ENCODE results near the gene NRL.
A peak's percentile ranks its signal among the peaks of the same experiment; 100 is the strongest.

Gene NRL

DNA sequence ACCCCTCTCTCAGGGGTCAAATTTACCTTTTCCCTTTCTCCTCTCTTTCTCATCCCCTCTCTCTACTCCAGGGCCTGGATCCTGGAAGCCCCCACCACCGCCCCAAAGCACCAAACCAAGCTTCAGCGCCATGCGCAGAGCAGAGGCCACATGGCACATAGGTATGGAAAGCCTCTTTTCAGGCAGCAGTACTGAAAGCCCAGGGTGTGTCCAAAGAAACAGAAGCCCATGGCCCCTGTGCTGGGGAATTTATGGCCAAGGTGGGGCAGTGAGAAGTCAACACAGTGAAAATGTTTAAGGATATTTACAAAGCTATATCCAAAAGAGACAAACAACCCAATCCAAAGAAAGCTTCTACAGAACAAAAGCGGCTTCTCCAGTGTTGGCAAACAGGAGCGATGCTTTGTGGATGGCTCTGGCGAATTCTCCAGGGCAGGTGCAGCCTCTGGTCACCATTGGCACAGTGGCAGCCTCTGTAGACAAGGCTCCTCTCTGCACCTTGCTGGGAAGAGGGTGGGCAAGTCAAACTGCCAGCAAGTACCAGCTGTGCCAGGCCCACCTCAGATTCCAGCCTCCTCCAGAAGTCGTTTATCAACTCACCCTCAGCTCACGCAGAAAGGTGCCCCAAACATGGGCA lies 48.1 kb downstream of the NRL start:
- Histone ChIP-seq H3K36me3 (ENCODE audit: control insufficient read depth in 2 of 2, insufficient read depth in 2 of 2, low read length in 2 of 2) (no peaks in the 10 kb centered on the region), H3K27me3 (ENCODE audit: control insufficient read depth in 2 of 2, insufficient read depth in 2 of 2, low read length in 2 of 2) (no peaks in the 10 kb centered on the region), H3K9me3 (ENCODE audit: control insufficient read depth in 2 of 2, low read length in 2 of 2) (no peaks in the 10 kb centered on the region), H3K4me3 (ENCODE audit: low read length in 2 of 2) (peak overlapping the region in 1 of 2 donors; percentile 7), H3K27ac (ENCODE audit: low read depth in 2 of 2, low read length in 2 of 2) (peak overlapping the region; percentile 65 to 72), H3K4me1 (ENCODE audit: control insufficient read depth in 2 of 2, insufficient read depth in 2 of 2, low read length in 2 of 2) (peaks cover 18 to 20% of the 10 kb centered on the region in 2 donors), H3K9ac (ENCODE audit: low read depth in 1 of 2, low read length in 2 of 2) (peak overlapping the region in 1 of 2 donors; percentile 50)

DNA sequence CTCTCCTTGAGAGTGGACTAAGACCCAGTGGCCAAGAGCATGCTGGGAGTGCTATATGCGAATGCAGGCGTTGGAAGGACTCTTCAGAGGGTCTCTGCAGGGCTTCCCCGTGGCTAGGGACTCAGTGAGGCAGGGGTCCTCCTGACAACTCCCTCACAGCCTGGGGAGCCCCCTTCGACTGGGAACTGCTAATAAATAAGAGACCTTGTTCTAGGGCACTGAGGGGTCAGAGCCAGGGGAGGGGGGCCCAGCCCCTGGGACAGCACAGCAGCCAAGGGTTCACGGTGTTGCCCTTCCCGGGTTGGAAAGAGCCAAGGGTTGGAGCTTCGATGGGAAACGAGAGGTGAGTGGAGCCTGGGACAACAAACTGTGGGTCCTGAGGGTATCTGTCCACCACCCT lies 49.3 kb downstream of the NRL start:
- no peak overlapping the region for H3K27ac ChIP-seq (ENCODE audit: low read depth in 2 of 2, low read length in 2 of 2)
- H3K9me3 ChIP-seq (ENCODE audit: control insufficient read depth in 2 of 2, low read length in 2 of 2), result no peaks in the 10 kb centered on the region
- H3K4me1 ChIP-seq (ENCODE audit: control insufficient read depth in 2 of 2, insufficient read depth in 2 of 2, low read length in 2 of 2), result peaks cover 22 to 23% of the 10 kb centered on the region in 2 donors
- H3K36me3 ChIP-seq (ENCODE audit: control insufficient read depth in 2 of 2, insufficient read depth in 2 of 2, low read length in 2 of 2), result no peaks in the 10 kb centered on the region
- no peak overlapping the region for H3K4me3 ChIP-seq (ENCODE audit: low read length in 2 of 2)
- no peaks in the 10 kb centered on the region for H3K27me3 ChIP-seq (ENCODE audit: control insufficient read depth in 2 of 2, insufficient read depth in 2 of 2, low read length in 2 of 2)
- no peak overlapping the region for H3K9ac ChIP-seq (ENCODE audit: low read depth in 1 of 2, low read length in 2 of 2)

DNA sequence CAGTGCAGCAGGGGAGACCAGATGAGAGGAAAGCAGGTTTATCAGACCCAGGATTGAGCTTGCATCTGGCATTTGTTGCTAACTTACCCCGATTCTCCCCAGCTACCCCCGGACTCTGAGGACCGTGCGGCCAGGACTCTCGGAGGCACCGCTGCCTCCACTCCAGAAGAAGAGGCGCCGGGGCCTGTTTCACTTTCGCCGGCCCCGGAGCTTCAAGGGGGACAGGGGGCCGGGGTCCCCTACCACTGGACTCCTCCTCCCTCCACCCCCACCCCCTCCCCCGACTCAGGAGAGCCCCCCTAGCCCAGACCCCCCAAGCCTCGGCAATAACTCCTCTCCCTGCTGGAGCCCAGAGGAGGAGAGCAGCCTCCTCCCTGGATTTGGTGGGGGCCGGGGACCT lies 49.9 kb downstream of the NRL start:
- Histone ChIP-seq H3K4me1 (ENCODE audit: control insufficient read depth in 2 of 2, insufficient read depth in 2 of 2, low read length in 2 of 2) (peaks cover 22 to 23% of the 10 kb centered on the region in 2 donors), H3K4me3 (ENCODE audit: low read length in 2 of 2) (no peak overlapping the region)

DNA sequence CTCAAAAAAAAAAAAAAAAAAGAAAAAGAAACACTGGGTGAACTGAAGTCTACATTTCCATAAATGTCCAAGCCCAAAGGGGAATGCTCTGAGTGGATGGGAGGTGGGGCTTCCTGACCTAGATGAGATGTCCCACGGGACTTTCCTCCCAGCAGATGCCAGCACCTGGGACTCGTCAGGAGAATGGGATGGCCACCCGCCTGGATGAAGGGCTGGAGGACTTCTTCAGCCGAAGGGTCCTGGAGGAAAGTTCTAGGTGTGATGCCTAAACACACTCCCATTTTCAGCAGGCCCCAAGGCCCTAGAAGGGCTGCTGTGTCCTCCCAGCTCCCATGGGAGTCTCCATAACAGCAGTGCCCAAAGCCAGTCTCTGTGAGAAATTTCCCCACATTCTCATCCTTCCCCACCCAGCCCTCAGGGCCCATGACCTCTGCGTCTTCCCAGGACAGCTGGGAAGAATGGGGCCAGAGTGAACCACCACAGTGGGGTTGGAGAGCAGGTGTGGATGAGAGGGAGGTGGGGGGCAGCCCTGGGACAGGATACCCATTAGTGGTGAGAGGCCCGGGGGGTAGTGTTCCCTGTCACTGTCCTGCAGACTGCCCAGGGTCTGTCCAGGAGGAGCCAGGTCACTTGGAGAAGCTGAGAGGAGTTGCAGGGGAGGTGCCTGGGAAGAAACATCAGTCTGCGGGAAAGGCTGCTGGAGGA lies 50.5 kb downstream of the NRL start:
- Histone ChIP-seq H3K4me3 (ENCODE audit: low read length in 2 of 2) (no peak overlapping the region), H3K27ac (ENCODE audit: low read depth in 2 of 2, low read length in 2 of 2) (no peak overlapping the region), H3K9ac (ENCODE audit: low read depth in 1 of 2, low read length in 2 of 2) (no peak overlapping the region), H3K27me3 (ENCODE audit: control insufficient read depth in 2 of 2, insufficient read depth in 2 of 2, low read length in 2 of 2) (no peaks in the 10 kb centered on the region), H3K36me3 (ENCODE audit: control insufficient read depth in 2 of 2, insufficient read depth in 2 of 2, low read length in 2 of 2) (no peaks in the 10 kb centered on the region), H3K9me3 (ENCODE audit: control insufficient read depth in 2 of 2, low read length in 2 of 2) (no peaks in the 10 kb centered on the region), H3K4me1 (ENCODE audit: control insufficient read depth in 2 of 2, insufficient read depth in 2 of 2, low read length in 2 of 2) (peaks cover 22 to 23% of the 10 kb centered on the region in 2 donors)

More for the DNA sequence above, 49.9 kb downstream of the NRL start:
- Histone ChIP-seq H3K9ac (ENCODE audit: low read depth in 1 of 2, low read length in 2 of 2) (no peak overlapping the region), H3K9me3 (ENCODE audit: control insufficient read depth in 2 of 2, low read length in 2 of 2) (no peaks in the 10 kb centered on the region), H3K27me3 (ENCODE audit: control insufficient read depth in 2 of 2, insufficient read depth in 2 of 2, low read length in 2 of 2) (no peaks in the 10 kb centered on the region), H3K27ac (ENCODE audit: low read depth in 2 of 2, low read length in 2 of 2) (no peak overlapping the region), H3K36me3 (ENCODE audit: control insufficient read depth in 2 of 2, insufficient read depth in 2 of 2, low read length in 2 of 2) (no peaks in the 10 kb centered on the region)

DNA sequence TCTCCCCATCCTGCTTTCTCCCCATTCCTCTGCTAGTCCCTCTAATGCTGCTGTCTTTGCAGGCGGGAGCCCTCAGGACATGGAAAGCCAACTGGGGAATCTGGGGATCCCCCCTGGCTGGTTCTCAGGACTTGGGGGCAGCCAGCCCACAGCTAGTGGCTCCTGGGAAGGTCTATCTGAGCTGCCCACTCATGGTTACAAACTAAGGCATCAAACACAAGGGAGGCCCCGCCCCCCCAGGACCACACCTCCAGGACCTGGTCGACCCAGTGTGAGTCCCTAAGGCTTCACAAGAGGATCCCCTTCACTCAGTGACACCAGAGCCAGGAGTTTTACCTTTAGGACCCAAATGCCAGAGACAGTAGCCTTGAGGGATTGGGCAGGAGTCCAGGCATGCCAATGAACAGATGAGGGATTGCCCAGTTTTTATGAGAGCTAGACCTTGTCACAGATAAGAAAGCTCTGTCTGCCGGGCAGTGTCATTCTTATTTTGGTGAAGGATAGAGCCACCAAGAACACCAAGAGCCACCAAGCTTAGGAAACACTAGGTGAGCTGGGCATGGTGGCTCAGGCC lies 51.4 kb downstream of the NRL start:
- no peaks in the 10 kb centered on the region for H3K9me3 ChIP-seq (ENCODE audit: control insufficient read depth in 2 of 2, low read length in 2 of 2)
- H3K36me3 ChIP-seq (ENCODE audit: control insufficient read depth in 2 of 2, insufficient read depth in 2 of 2, low read length in 2 of 2), result no peaks in the 10 kb centered on the region
- no peak overlapping the region for H3K27ac ChIP-seq (ENCODE audit: low read depth in 2 of 2, low read length in 2 of 2)
- H3K4me3 ChIP-seq (ENCODE audit: low read length in 2 of 2), result no peak overlapping the region
- H3K9ac ChIP-seq (ENCODE audit: low read depth in 1 of 2, low read length in 2 of 2), result no peak overlapping the region
- H3K4me1 ChIP-seq (ENCODE audit: control insufficient read depth in 2 of 2, insufficient read depth in 2 of 2, low read length in 2 of 2), result peaks cover 22 to 23% of the 10 kb centered on the region in 2 donors
- H3K27me3 ChIP-seq (ENCODE audit: control insufficient read depth in 2 of 2, insufficient read depth in 2 of 2, low read length in 2 of 2), result no peaks in the 10 kb centered on the region

DNA sequence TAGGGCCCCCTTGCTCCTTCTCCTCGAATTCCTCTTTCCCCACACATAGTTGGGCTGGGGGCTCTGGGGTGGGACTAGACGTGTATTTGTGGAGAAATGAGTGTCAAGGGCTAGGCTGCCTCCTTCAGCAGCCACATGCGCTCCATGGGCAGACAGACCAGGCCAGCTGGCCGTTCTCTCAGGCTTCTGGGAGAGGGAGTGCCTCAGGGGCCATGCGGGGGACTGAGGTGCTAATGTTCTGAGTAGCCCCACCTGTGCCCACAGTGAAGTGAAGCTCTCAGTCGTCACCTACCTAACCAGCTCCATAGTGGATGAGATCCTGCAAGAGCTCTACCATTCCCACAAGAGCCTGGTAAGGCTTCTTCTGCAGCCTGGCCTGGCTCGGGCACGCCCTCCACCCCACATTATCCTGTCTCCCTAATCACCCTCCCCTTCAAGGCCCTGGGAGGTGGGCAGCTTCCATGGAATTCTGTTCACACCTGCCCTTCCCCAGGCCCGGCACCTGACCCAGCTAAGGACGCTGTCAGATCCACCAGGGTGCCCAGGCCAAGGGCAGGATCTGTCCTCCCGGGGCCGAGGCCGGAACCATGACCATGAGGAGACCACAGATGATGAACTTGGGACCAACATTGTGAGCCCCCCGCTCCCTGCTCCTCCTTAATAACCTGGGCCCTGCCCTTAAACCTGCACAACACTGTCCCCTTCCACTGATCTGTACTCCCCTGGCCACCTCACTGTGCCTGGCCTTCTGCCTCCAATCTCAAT lies 52.4 kb downstream of the NRL start:
- Histone ChIP-seq H3K4me1 (ENCODE audit: control insufficient read depth in 2 of 2, insufficient read depth in 2 of 2, low read length in 2 of 2) (peaks cover 18 to 19% of the 10 kb centered on the region in 2 donors), H3K9ac (ENCODE audit: low read depth in 1 of 2, low read length in 2 of 2) (no peak overlapping the region), H3K36me3 (ENCODE audit: control insufficient read depth in 2 of 2, insufficient read depth in 2 of 2, low read length in 2 of 2) (no peaks in the 10 kb centered on the region), H3K9me3 (ENCODE audit: control insufficient read depth in 2 of 2, low read length in 2 of 2) (no peaks in the 10 kb centered on the region), H3K27me3 (ENCODE audit: control insufficient read depth in 2 of 2, insufficient read depth in 2 of 2, low read length in 2 of 2) (no peaks in the 10 kb centered on the region), H3K27ac (ENCODE audit: low read depth in 2 of 2, low read length in 2 of 2) (no peak overlapping the region), H3K4me3 (ENCODE audit: low read length in 2 of 2) (no peak overlapping the region)

DNA sequence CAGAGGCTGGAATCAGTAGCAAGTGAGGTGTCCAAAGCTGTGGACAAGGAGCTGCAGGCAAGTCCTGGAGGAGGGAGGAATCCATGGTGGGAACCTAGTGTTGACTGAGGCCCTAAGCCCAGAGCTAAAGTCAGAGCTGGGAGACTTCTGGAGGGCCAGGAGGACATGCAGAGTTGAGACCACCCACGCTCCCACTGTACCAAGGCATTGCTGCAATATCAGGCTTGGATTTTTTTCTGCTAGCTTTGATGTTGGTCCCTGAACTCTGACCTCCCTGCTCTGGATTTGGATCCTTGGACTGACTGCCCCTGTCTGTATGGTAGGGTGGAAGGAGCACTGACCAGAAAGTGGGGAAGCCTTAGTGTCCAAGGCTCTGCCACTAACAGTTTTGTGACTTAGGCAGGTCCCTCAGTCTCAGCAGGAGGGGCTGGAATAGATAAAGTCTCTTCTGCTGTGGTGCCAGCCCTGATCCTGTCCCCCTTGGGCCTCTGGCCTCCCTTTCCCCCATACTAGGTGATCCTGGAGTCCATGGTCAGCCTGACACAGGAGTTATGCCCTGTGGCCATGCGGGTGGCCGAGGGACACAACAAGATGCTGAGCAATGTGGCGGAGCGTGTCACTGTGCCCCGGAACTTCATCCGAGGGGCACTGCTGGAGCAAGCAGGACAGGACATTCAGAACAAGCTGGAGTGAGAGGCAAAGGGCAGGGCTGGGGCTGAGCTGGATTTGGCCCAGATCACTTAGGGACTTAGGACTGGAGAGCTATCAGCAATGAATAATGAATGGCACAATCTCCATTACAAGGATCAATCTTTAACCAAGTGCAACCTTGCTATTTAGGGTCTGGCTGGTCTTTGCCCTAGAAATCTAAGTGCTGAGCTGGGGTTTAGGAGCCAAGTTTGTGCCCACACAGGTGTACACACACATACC lies 53.5 kb downstream of the NRL start:
- Histone ChIP-seq H3K9me3 (ENCODE audit: control insufficient read depth in 2 of 2, low read length in 2 of 2) (no peaks in the 10 kb centered on the region), H3K27me3 (ENCODE audit: control insufficient read depth in 2 of 2, insufficient read depth in 2 of 2, low read length in 2 of 2) (peaks cover 0 to under 1% of the 10 kb centered on the region in 2 donors), H3K36me3 (ENCODE audit: control insufficient read depth in 2 of 2, insufficient read depth in 2 of 2, low read length in 2 of 2) (no peaks in the 10 kb centered on the region), H3K9ac (ENCODE audit: low read depth in 1 of 2, low read length in 2 of 2) (no peak overlapping the region), H3K27ac (ENCODE audit: low read depth in 2 of 2, low read length in 2 of 2) (no peak overlapping the region), H3K4me3 (ENCODE audit: low read length in 2 of 2) (no peak overlapping the region), H3K4me1 (ENCODE audit: control insufficient read depth in 2 of 2, insufficient read depth in 2 of 2, low read length in 2 of 2) (peaks cover 8% of the 10 kb centered on the region in 2 donors)

DNA sequence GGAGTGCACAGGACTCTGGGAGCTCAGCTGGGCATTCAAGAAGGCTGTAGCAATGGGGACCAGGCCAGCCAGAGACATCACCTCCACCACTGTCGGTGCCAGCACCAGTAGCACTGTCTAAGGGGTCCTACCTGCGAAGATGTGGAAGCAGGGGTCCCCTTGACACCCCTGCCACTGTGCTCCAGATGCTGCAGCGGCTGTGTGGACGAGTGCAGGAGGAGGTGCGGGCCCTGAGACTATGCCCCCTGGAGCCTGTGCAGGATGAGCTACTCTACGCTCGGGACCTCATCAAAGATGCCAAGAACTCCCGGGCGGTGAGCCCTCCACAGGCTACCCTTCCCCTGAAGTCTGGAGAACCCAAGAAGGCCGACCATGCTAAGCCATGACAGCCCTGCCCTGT lies 54.3 kb downstream of the NRL start:
- H3K4me1 ChIP-seq (ENCODE audit: control insufficient read depth in 2 of 2, insufficient read depth in 2 of 2, low read length in 2 of 2), result peaks cover 5 to 7% of the 10 kb centered on the region in 2 donors
- no peaks in the 10 kb centered on the region for H3K9me3 ChIP-seq (ENCODE audit: control insufficient read depth in 2 of 2, low read length in 2 of 2)
- H3K36me3 ChIP-seq (ENCODE audit: control insufficient read depth in 2 of 2, insufficient read depth in 2 of 2, low read length in 2 of 2), result no peaks in the 10 kb centered on the region
- no peak overlapping the region for H3K4me3 ChIP-seq (ENCODE audit: low read length in 2 of 2)
- H3K27me3 ChIP-seq (ENCODE audit: control insufficient read depth in 2 of 2, insufficient read depth in 2 of 2, low read length in 2 of 2), result peaks cover 0 to 2% of the 10 kb centered on the region in 2 donors
- no peak overlapping the region for H3K9ac ChIP-seq (ENCODE audit: low read depth in 1 of 2, low read length in 2 of 2)
- no peak overlapping the region for H3K27ac ChIP-seq (ENCODE audit: low read depth in 2 of 2, low read length in 2 of 2)

DNA sequence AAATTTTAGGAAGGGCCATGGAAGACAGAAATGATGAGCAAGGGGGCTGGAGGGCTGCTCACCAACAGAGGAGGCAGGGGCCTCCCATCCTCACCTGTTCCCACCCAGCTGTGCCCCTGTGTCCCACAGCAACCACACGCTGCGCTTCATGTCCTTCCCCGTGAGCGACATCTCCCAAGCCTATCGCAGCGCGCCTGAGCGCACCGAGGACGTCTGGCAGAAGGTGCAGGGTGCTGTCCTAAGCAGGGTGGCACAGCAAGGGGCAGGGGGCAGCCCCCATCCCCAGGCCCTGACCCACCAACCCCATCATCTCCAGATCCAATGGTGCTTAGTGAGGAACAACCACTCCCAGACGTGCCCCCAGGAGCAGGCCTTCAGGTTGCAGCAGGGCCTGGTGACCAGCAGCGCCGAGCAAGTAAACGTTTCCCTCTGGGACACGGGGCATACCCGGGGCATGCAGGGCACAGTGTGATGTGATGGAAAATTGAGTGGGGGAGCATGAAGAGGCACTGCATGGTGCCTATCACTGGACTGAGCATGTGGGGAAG lies 54.8 kb downstream of the NRL start:
- no peak overlapping the region for H3K9ac ChIP-seq (ENCODE audit: low read depth in 1 of 2, low read length in 2 of 2)
- H3K27ac ChIP-seq (ENCODE audit: low read depth in 2 of 2, low read length in 2 of 2), result no peak overlapping the region
- H3K4me1 ChIP-seq (ENCODE audit: control insufficient read depth in 2 of 2, insufficient read depth in 2 of 2, low read length in 2 of 2), result peaks cover 5 to 7% of the 10 kb centered on the region in 2 donors
- H3K27me3 ChIP-seq (ENCODE audit: control insufficient read depth in 2 of 2, insufficient read depth in 2 of 2, low read length in 2 of 2), result peaks cover 0 to 2% of the 10 kb centered on the region in 2 donors
- no peak overlapping the region for H3K4me3 ChIP-seq (ENCODE audit: low read length in 2 of 2)
- H3K36me3 ChIP-seq (ENCODE audit: control insufficient read depth in 2 of 2, insufficient read depth in 2 of 2, low read length in 2 of 2), result no peaks in the 10 kb centered on the region
- no peaks in the 10 kb centered on the region for H3K9me3 ChIP-seq (ENCODE audit: control insufficient read depth in 2 of 2, low read length in 2 of 2)
